ENCODE results near the gene PI4KA. TPM values are rescaled to one million over a fixed set of nuclear protein-coding genes. Genes with fewer than 3 reads are reported as not detected.

Gene PI4KA
- total RNA-seq, 1 experiment from 2014 or later = 65.8 TPM

GRCh38 chr22:20834206-20834605 is 24.4 kb downstream of the PI4KA start:
- Histone ChIP-seq H2BK12ac (ENCODE audit: insufficient read length, low read depth, low read length) (no peak overlapping the region), H3K9me3 (ENCODE audit: control insufficient read depth, low read depth, low read length) (no peaks in the 10 kb centered on the region), H3K27ac (ENCODE audit: insufficient read length, low read depth, low read length) (no peak overlapping the region), H2BK5ac (ENCODE audit: insufficient read length, low read length) (no peak overlapping the region), H2AFZ (ENCODE audit: low read length) (no peak overlapping the region), H2AK5ac (ENCODE audit: insufficient read length, low read length) (no peak overlapping the region), H3K4me2 (ENCODE audit: insufficient read depth, insufficient read length, low read length) (no peak overlapping the region), H3K18ac (ENCODE audit: insufficient read length, low read depth, low read length) (no peak overlapping the region), H3K4ac (ENCODE audit: low read depth, low read length) (no peak overlapping the region), H3K14ac (ENCODE audit: insufficient read depth, low read length) (no peak overlapping the region), H2BK15ac (ENCODE audit: low read depth, low read length) (no peak overlapping the region), H3K79me2 (ENCODE audit: insufficient read depth, low read length) (no peaks in the 10 kb centered on the region), H3K9ac (ENCODE audit: extremely low read depth, insufficient read length, low read length) (no peak overlapping the region), H3K79me1 (ENCODE audit: insufficient read depth, low read depth, low read length, poor library complexity, severe bottlenecking) (no peaks in the 10 kb centered on the region), H3K27me3 (ENCODE audit: insufficient read depth, low read length) (no peaks in the 10 kb centered on the region), H3K23me2 (ENCODE audit: insufficient read length, low read depth, low read length, poor library complexity, severe bottlenecking) (no peaks in the 10 kb centered on the region), H3K23ac (ENCODE audit: insufficient read length, low read depth, low read length) (no peak overlapping the region), H4K20me1 (ENCODE audit: control insufficient read depth, insufficient read depth, insufficient read length) (no peaks in the 10 kb centered on the region), H2BK20ac (ENCODE audit: low read depth, low read length, poor library complexity, severe bottlenecking) (no peak overlapping the region), H3K56ac (ENCODE audit: insufficient read length, low read depth, low read length) (no peak overlapping the region), H3K4me1 (ENCODE audit: insufficient read depth, low read length) (no peaks in the 10 kb centered on the region), H4K8ac (replicated peaks; ENCODE audit: insufficient read length, low read depth, low read length) (no peak overlapping the region), H3T11ph (ENCODE audit: low read length) (no peak overlapping the region), H2BK120ac (ENCODE audit: low read depth, low read length, poor library complexity, severe bottlenecking) (no peak overlapping the region), H4K5ac (ENCODE audit: insufficient read length, low read depth, low read length) (no peak overlapping the region), H4K91ac (ENCODE audit: insufficient read length, low read depth, low read length) (no peak overlapping the region)
- whole genome bisulfite sequencing (ENCODE audit: extremely low coverage, insufficient read length, low lambda C conversion rate) = no CpG with 5 or more reads among the region's 3 CpGs
- Mint-ChIP-seq H3K4me3 (no peak overlapping the region), H3K27me3 (ENCODE audit: low read depth) (no peaks in the 10 kb centered on the region), H3K27ac (no peak overlapping the region), H3K36me3 (ENCODE audit: insufficient read depth in 1 of 3, low read depth in 3 of 3) (peaks cover 0 to 48% (median 7%) of the 10 kb centered on the region in 3 experiments; a peak in 5 of 7 replicates), H3K9me3 (no peaks in the 10 kb centered on the region), H3K4me1 (no peaks in the 10 kb centered on the region)
- TF ChIP-seq CTCF (conservative IDR thresholded peaks at IDR 0.05) = no peak
- DNase-seq = no peak
